IMR-90 (cell line): ENCODE results near the gene PCGF5. TPM values are rescaled to one million over a fixed set of nuclear protein-coding genes. Genes with fewer than 3 reads are reported as not detected.

Experiments
- ATAC-seq: fragments of 200-7000 bp; cut with Tn5 transposase; 2 replicates; pipeline ENCODE4 v1.9.1; 2020; ENCODE audit warnings: low read depth, mild to moderate bottlenecking, moderate library complexity
- BruUV-seq: library from RNA; stranded (reverse); fragments of 400-500 nt; replicated peaks from 2 replicates; lab custom pipeline; 2021; lab: Mats Ljungman, UMichigan
- CTCF ChIA-PET: fragments of 300-600 bp; formaldehyde crosslinking; extraction: SDS; loops from one replicate; lab custom pipeline; 2021; ENCODE audit warnings: antibody characterized with exemption; lab: Yijun Ruan, JAX
- POLR2A ChIA-PET: fragments of 300-600 bp; sonication (Branson Sonifier 250); formaldehyde crosslinking; loops from one replicate; lab custom pipeline; 2022; ENCODE audit warnings: antibody characterized with exemption; ENCODE audit not compliant: unreplicated experiment; lab: Charles Lee
- DNase-seq: peaks from one replicate; pipeline ENCODE4 v3.0.0; 2013
- H2AFZ ChIP-seq: replicated peaks from 2 replicates; pipeline ENCODE3; 2013; ENCODE audit warnings: low read length, mild to moderate bottlenecking; ENCODE audit not compliant: poor library complexity
- H2AK5ac ChIP-seq: 2 replicates; pipeline ENCODE4 v1.6.1; 2013; ENCODE audit warnings: low read depth, low read length, inconsistent platforms
- H2AK9ac ChIP-seq: replicated peaks from 2 replicates; pipeline ENCODE3; 2013; ENCODE audit warnings: mild to moderate bottlenecking, low read depth, low read length, moderate library complexity; ENCODE audit not compliant: poor library complexity
- H2BK120ac ChIP-seq: 2 replicates; pipeline ENCODE4 v1.6.1; 2013; ENCODE audit warnings: low read depth, low read length, inconsistent platforms
- H2BK15ac ChIP-seq: 3 replicates; pipeline ENCODE4 v1.6.1; 2013; ENCODE audit warnings: low read depth, low read length, inconsistent platforms
- H2BK20ac ChIP-seq: 2 replicates; pipeline ENCODE4 v1.6.1; 2013; ENCODE audit warnings: low read depth, mild to moderate bottlenecking, inconsistent platforms, low read length, moderate library complexity
- H2BK5ac ChIP-seq: 2 replicates; pipeline ENCODE4 v1.6.1; 2013; ENCODE audit warnings: mild to moderate bottlenecking, low read depth, low read length, inconsistent platforms; ENCODE audit not compliant: poor library complexity, severe bottlenecking
- H3K14ac ChIP-seq: replicated peaks from 2 replicates; pipeline ENCODE4 v1.6.1; 2013; ENCODE audit warnings: low read depth, low read length, inconsistent platforms
- H3K18ac ChIP-seq: 2 replicates; pipeline ENCODE4 v1.6.1; 2013; ENCODE audit warnings: low read depth, low read length, control low read depth
- H3K23ac ChIP-seq: 2 replicates; pipeline ENCODE4 v1.6.1; 2013; ENCODE audit warnings: low read depth, low read length, inconsistent platforms
- H3K27ac ChIP-seq: 2 replicates; pipeline ENCODE4 v1.5.1; 2013; ENCODE audit warnings: mild to moderate bottlenecking, control low read depth, low read length; ENCODE audit not compliant: insufficient read depth
- H3K27me3 ChIP-seq: 2 replicates; pipeline ENCODE4 v1.6.1; 2013; ENCODE audit warnings: low read length; ENCODE audit not compliant: control insufficient read depth, insufficient read depth
- H3K36me3 ChIP-seq: 2 replicates; pipeline ENCODE4 v1.6.1; 2013; ENCODE audit warnings: low read length, mixed read lengths; ENCODE audit not compliant: control insufficient read depth, insufficient read depth
- H3K4ac ChIP-seq: 2 replicates; pipeline ENCODE4 v1.6.1; 2013; ENCODE audit warnings: low read depth, low read length, inconsistent platforms
- H3K4me1 ChIP-seq: 2 replicates; pipeline ENCODE4 v1.6.1; 2013; ENCODE audit warnings: low read length, mixed read lengths; ENCODE audit not compliant: control insufficient read depth, insufficient read depth
- H3K4me2 ChIP-seq: 2 replicates; pipeline ENCODE4 v1.6.1; 2013; ENCODE audit warnings: low read depth, mild to moderate bottlenecking, control low read depth, low read length, moderate library complexity
- H3K4me3 ChIP-seq: 2 replicates; pipeline ENCODE4 v1.5.1; 2013; ENCODE audit warnings: low read depth, mild to moderate bottlenecking, control low read depth, low read length, moderate library complexity; ENCODE audit not compliant: insufficient read depth
- H3K56ac ChIP-seq: 2 replicates; pipeline ENCODE4 v1.6.1; 2013; ENCODE audit warnings: low read length, inconsistent platforms; ENCODE audit not compliant: insufficient read depth; ENCODE audit errors: extremely low read depth
- H3K79me1 ChIP-seq, 2 experiments: 2 replicates each; pipeline ENCODE4 v1.6.1; 2013; ENCODE audit warnings: low read length in 2 of 2, inconsistent platforms in 1 of 2, low read depth in 1 of 2
- H3K9ac ChIP-seq: 2 replicates; pipeline ENCODE4 v1.6.1; 2013; ENCODE audit warnings: low read depth, low read length, control low read depth
- H3K9me1 ChIP-seq: 2 replicates; pipeline ENCODE4 v1.6.1; 2013; ENCODE audit warnings: low read length, inconsistent platforms; ENCODE audit not compliant: insufficient read depth
- H3K9me3 ChIP-seq: 2 replicates; pipeline ENCODE4 v1.6.1; 2013; ENCODE audit warnings: low read length; ENCODE audit not compliant: control insufficient read depth, insufficient read depth
- H4K20me1 ChIP-seq: 2 replicates; pipeline ENCODE4 v1.6.1; 2013; ENCODE audit warnings: low read length, inconsistent platforms; ENCODE audit not compliant: insufficient read depth
- H4K5ac ChIP-seq: 2 replicates; pipeline ENCODE4 v1.6.1; 2013; ENCODE audit warnings: mild to moderate bottlenecking, low read depth, low read length, control low read depth
- H4K8ac ChIP-seq, 2 experiments: 2 replicates each; pipeline ENCODE4 v1.6.1; 2013; ENCODE audit warnings: low read depth in 2 of 2, low read length in 2 of 2, control low read depth in 1 of 2, inconsistent platforms in 1 of 2
- H4K91ac ChIP-seq: 2 replicates; pipeline ENCODE4 v1.6.1; 2013; ENCODE audit warnings: low read depth, low read length, inconsistent platforms; ENCODE audit not compliant: insufficient read depth
- FOS ChIP-seq: fragments of 150-350 bp; IDR thresholded peaks from 2 replicates; pipeline ENCODE4 v1.6.1; 2016; ENCODE audit warnings: low read depth, low read length
- MXI1 ChIP-seq: IDR thresholded peaks from 2 replicates; pipeline ENCODE4 v1.6.1; 2012; ENCODE audit warnings: low read depth, mild to moderate bottlenecking, low read length, moderate library complexity, borderline replicate concordance
- RFX5 ChIP-seq: IDR thresholded peaks from 2 replicates; pipeline ENCODE4 v1.8.0; 2012; ENCODE audit warnings: low read depth, mild to moderate bottlenecking, low read length, moderate library complexity
- SMC3 ChIP-seq: fragments of 150-350 bp; IDR thresholded peaks from 2 replicates; pipeline ENCODE4 v1.6.1; 2016; ENCODE audit warnings: low read depth, mild to moderate bottlenecking, antibody characterized with exemption, low read length, moderate library complexity
- WGBS, 2 experiments: methylation state at CpG; one replicate each; pipeline versions ENCODE4 v1.1.5 to v1.1.7; 2013; ENCODE audit warnings: missing lambda C conversion rate in 2 of 2; ENCODE audit not compliant: insufficient read length in 1 of 2; ENCODE audit errors: extremely low coverage in 2 of 2; 5-methylcytosine and 5-hydroxymethylcytosine counted together
- dilution Hi-C: fragments of 300-500 bp; cut with HindIII; formaldehyde crosslinking; loops from one replicate; pipeline ENCODE4 v1.14.3; 2018; ENCODE audit warnings: low sequenced_read_pairs; ENCODE audit not compliant: unreplicated experiment
- in situ Hi-C: fragments of 300-500 bp; cut with MboI; formaldehyde crosslinking; loops from 3 replicates; pipeline ENCODE4 v1.14.3; 2019; ENCODE audit warnings: low sequenced_read_pairs, inconsistent platforms, mixed read lengths
- intact Hi-C: fragments of 100-400 bp; cut with micrococcal nuclease; formaldehyde crosslinking; loops from 2 replicates; pipeline ENCODE4 v1.10.0; 2022
- polyA plus RNA-seq, 3 experiments: library from polyadenylated mRNA; depleted of rRNA; stranded (reverse); fragments of >200 nt; gene quantifications; 2 replicates each; pipeline ENCODE4 v1.2.3, GENCODE V29; 2012; ENCODE audit warnings: low replicate concordance in 1 of 3
- total RNA-seq: library from RNA; depleted of rRNA; stranded (reverse); fragments of >200 nt; gene quantifications from 2 replicates; pipeline ENCODE4 v1.2.3, GENCODE V29; 2012

Gene PCGF5
- total and polyA plus RNA-seq, 2 of the 4 experiments (the other 2 are of a cell fraction): 9.0 to 18.1 TPM

- H3K23ac ChIP-seq: no peak overlapping the region
- no peak overlapping the region for H2BK120ac ChIP-seq
- ATAC-seq (no peak), DNase-seq (no peak)
- no peak overlapping the region for H3K4me3 ChIP-seq
- WGBS, 2 experiments: no CpG with 5 or more reads among the region's 3 CpGs
- H2BK15ac ChIP-seq: no peak overlapping the region
- dilution Hi-C loops (no loop called here), intact Hi-C loops (no loop called here), in situ Hi-C loops (no loop called here)
- H3K4ac ChIP-seq: no peak overlapping the region
- no peak overlapping the region for H3K27ac ChIP-seq
- H3K18ac ChIP-seq: no peak overlapping the region
- no peak overlapping the region for H4K8ac ChIP-seq
- ChIA-PET CTCF (interaction anchor here (0.5 kb wide), 1 partner anchor 334 kb away, joined by 5 read pairs; no protein-coding TSS in a partner anchor), POLR2A (no interaction called here)
- no peaks in the 10 kb centered on the region for H3K9me3 ChIP-seq
- H4K20me1 ChIP-seq: no peaks in the 10 kb centered on the region
- H3K9me1 ChIP-seq: peaks cover 7% of the 10 kb centered on the region; the same call in 1 of the 2 replicates
- H4K91ac ChIP-seq: no peak overlapping the region
- H3K4me2 ChIP-seq: no peak overlapping the region
- no peak overlapping the region for H2BK20ac ChIP-seq
- H2BK5ac ChIP-seq: no peak overlapping the region
- H3K56ac ChIP-seq: no peak overlapping the region
- no peak overlapping the region for H2AFZ ChIP-seq
- peaks cover 8% of the 10 kb centered on the region; the same call in 1 of the 2 replicates for H3K27me3 ChIP-seq
- H3K4me1 ChIP-seq: peaks cover 12% of the 10 kb centered on the region
- TF ChIP-seq SMC3 (no peak), MXI1 (no peak), RFX5 (no peak), FOS (no peak)
- no peaks in the 10 kb centered on the region for H3K79me1 ChIP-seq
- H3K9ac ChIP-seq: no peak overlapping the region
- H2AK9ac ChIP-seq: no peak overlapping the region
- no TSS peak for BruUV-seq
- H3K14ac ChIP-seq: no peak overlapping the region
- no peak overlapping the region for H2AK5ac ChIP-seq
- H3K36me3 ChIP-seq: no peaks in the 10 kb centered on the region
- no peak overlapping the region for H4K5ac ChIP-seq
Measured at GRCh38 chr10:91309711-91310110, 89.2 kb downstream of the PCGF5 start.
